Hepatocyte (in vitro differentiated cells): ENCODE measurements around the gene LRCOL1.

Experiments used
- CTCF ChIP-seq: fragments of 200-600 bp; sonication (generic); IDR thresholded peaks from 2 replicates; pipeline ENCODE4 v1.5.1; 2016; ENCODE audit warnings: antibody characterized with exemption, mild to moderate bottlenecking; ENCODE audit not compliant: poor library complexity
- EZH2 ChIP-seq: fragments of 200-600 bp; sonication (generic); IDR thresholded peaks from 2 replicates; pipeline ENCODE4 v1.6.1; 2016; ENCODE audit warnings: antibody characterized with exemption, mild to moderate bottlenecking, borderline replicate concordance

GRCh38 chr12:132646850-132647249 lies 36.5 kb upstream of the LRCOL1 start:
- TF ChIP-seq CTCF (no peak), EZH2 (no peak)
